ENCODE measurements around the gene SCRN1.

DNA sequence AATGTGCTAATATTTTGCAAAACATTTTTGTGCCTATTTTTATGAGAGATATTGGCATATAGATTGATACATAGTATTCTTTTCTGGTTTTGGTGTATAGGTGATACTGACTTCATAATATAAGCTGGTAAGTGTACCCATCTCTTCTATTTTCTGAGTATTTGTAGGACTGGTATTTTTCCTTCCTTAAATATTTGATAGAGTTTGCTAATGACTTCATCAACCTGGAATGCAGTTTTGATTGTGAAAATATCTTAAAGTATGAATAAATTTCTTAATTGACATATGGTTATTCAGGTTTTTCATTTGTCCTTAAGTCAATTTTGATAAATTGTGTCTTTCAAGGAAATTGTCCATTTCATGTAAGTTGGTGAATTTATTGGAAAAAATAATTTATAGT, 6.1 kb upstream of the SCRN1 start:
- TF ChIP-seq POLR2AphosphoS5 (IDR thresholded peaks at IDR 0.05; ENCODE audit: low read depth) (no peak), EZH2phosphoT487 (IDR thresholded peaks at IDR 0.05; ENCODE audit: unreplicated experiment) (no peak)
- TF ChIP-seq, protein P1, sequence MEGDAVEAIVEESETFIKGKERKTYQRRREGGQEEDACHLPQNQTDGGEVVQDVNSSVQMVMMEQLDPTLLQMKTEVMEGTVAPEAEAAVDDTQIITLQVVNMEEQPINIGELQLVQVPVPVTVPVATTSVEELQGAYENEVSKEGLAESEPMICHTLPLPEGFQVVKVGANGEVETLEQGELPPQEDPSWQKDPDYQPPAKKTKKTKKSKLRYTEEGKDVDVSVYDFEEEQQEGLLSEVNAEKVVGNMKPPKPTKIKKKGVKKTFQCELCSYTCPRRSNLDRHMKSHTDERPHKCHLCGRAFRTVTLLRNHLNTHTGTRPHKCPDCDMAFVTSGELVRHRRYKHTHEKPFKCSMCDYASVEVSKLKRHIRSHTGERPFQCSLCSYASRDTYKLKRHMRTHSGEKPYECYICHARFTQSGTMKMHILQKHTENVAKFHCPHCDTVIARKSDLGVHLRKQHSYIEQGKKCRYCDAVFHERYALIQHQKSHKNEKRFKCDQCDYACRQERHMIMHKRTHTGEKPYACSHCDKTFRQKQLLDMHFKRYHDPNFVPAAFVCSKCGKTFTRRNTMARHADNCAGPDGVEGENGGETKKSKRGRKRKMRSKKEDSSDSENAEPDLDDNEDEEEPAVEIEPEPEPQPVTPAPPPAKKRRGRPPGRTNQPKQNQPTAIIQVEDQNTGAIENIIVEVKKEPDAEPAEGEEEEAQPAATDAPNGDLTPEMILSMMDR (conservative IDR thresholded peaks at IDR 0.05; ENCODE audit: low read depth in 2 of 2) = no peak

Data from GM23338 (cell line).